HepG2 (cell line): ENCODE measurements around the gene SEPHS2. TPM values are rescaled to one million over a fixed set of nuclear protein-coding genes. Genes with fewer than 3 reads are reported as not detected.

Experiments used
- ATM ChIP-seq: fragments of 450-650 bp; IDR thresholded peaks from 2 replicates; pipeline ENCODE4 v1.7.1; 2017; ENCODE audit warnings: mild to moderate bottlenecking, borderline replicate concordance
- EP300 ChIP-seq, 3 experiments: sonication (generic) in 1 of 3; formaldehyde crosslinking in 1 of 3; IDR thresholded peaks; 2 replicates each; pipeline versions ENCODE4 v1.5.1 to v1.6.1; 2011 to 2020; ENCODE audit warnings: low read depth in 2 of 3, low read length in 2 of 3, borderline replicate concordance in 1 of 3, improper control_type of control experiment in 1 of 3, mild to moderate bottlenecking in 1 of 3, missing genetic modification reagents in 1 of 3, moderate library complexity in 1 of 3
- GATAD2A ChIP-seq: IDR thresholded peaks from 2 replicates; pipeline ENCODE4 v1.6.1; 2016
- HHEX ChIP-seq: IDR thresholded peaks from 2 replicates; pipeline ENCODE4 v1.6.1; 2016; ENCODE audit warnings: control low read depth
- JARID2 ChIP-seq: sonication (generic); formaldehyde crosslinking; IDR thresholded peaks from 2 replicates; pipeline ENCODE4 v1.8.1; 2023; ENCODE audit warnings: missing genetic modification reagents, inconsistent platforms; ENCODE audit not compliant: insufficient replicate concordance
- MED8 ChIP-seq: sonication (generic); formaldehyde crosslinking; IDR thresholded peaks from 2 replicates; pipeline ENCODE4 v1.8.1; 2023; ENCODE audit warnings: mild to moderate bottlenecking, missing genetic modification reagents; ENCODE audit not compliant: insufficient replicate concordance
- MZF1 ChIP-seq: sonication (generic); formaldehyde crosslinking; IDR thresholded peaks from 2 replicates; pipeline ENCODE4 v1.8.1; 2023; ENCODE audit warnings: mild to moderate bottlenecking, missing genetic modification reagents, borderline replicate concordance
- NCOA2 ChIP-seq: sonication (generic); formaldehyde crosslinking; IDR thresholded peaks from 2 replicates; pipeline ENCODE4 v1.8.0; 2022; ENCODE audit warnings: inconsistent platforms
- NR2C2 ChIP-seq: sonication (generic); formaldehyde crosslinking; IDR thresholded peaks from 2 replicates; pipeline ENCODE4 v1.4.0; 2020; ENCODE audit warnings: missing genetic modification reagents, mild to moderate bottlenecking, moderate library complexity, borderline replicate concordance
- PLRG1 ChIP-seq: fragments of 450-650 bp; conservative IDR thresholded peaks from 2 replicates; pipeline ENCODE4 v1.6.1; 2016
- RXRB ChIP-seq: IDR thresholded peaks from 2 replicates; pipeline ENCODE4 v1.6.1; 2016; ENCODE audit warnings: borderline replicate concordance, missing genetic modification reagents, missing compliant biosample characterization
- SMAD9 ChIP-seq: sonication (generic); formaldehyde crosslinking; IDR thresholded peaks from 2 replicates; pipeline ENCODE4 v1.5.1; 2020; ENCODE audit warnings: mild to moderate bottlenecking, missing genetic modification reagents
- SMARCE1 ChIP-seq: fragments of 450-650 bp; IDR thresholded peaks from 2 replicates; pipeline ENCODE4 v1.6.1; 2017; ENCODE audit warnings: borderline replicate concordance
- SMYD3 ChIP-seq: sonication (generic); formaldehyde crosslinking; IDR thresholded peaks from 2 replicates; pipeline ENCODE4 v1.8.1; 2023; ENCODE audit warnings: mild to moderate bottlenecking, missing genetic modification reagents
- TAF15 ChIP-seq: fragments of 200-400 bp; formaldehyde crosslinking; IDR thresholded peaks from one replicate; pipeline ENCODE4 v1.6.1; 2018; ENCODE audit warnings: mild to moderate bottlenecking, low read depth, low read length; ENCODE audit not compliant: poor library complexity, severe bottlenecking
- YEATS2 ChIP-seq: sonication (generic); formaldehyde crosslinking; IDR thresholded peaks from 2 replicates; pipeline ENCODE4 v1.4.0; 2020; ENCODE audit warnings: missing genetic modification reagents, borderline replicate concordance
- ZFP36L2 ChIP-seq: sonication (generic); formaldehyde crosslinking; IDR thresholded peaks from 2 replicates; pipeline ENCODE4 v1.4.0; 2020; ENCODE audit warnings: missing genetic modification reagents
- ZNF264 ChIP-seq: sonication (generic); formaldehyde crosslinking; IDR thresholded peaks from 2 replicates; pipeline ENCODE4 v1.4.0; 2020; ENCODE audit warnings: missing genetic modification reagents
- ZNF496 ChIP-seq: sonication (generic); formaldehyde crosslinking; IDR thresholded peaks from 2 replicates; pipeline ENCODE4 v1.8.1; 2023; ENCODE audit warnings: mild to moderate bottlenecking, moderate library complexity, missing genetic modification reagents; ENCODE audit not compliant: insufficient replicate concordance
- ZNF562 ChIP-seq: sonication (generic); formaldehyde crosslinking; IDR thresholded peaks from 2 replicates; pipeline ENCODE4 v1.8.0; 2022; ENCODE audit warnings: missing genetic modification reagents, borderline replicate concordance
- ZSCAN21 ChIP-seq: sonication (generic); formaldehyde crosslinking; IDR thresholded peaks from 2 replicates; pipeline ENCODE4 v1.8.0; 2022; ENCODE audit warnings: mild to moderate bottlenecking, missing genetic modification reagents, moderate library complexity, borderline replicate concordance
- ZSCAN30 ChIP-seq: sonication (generic); formaldehyde crosslinking; IDR thresholded peaks from 2 replicates; pipeline ENCODE4 v1.5.0; 2020; ENCODE audit warnings: mild to moderate bottlenecking, missing genetic modification reagents
- polyA plus RNA-seq, 8 experiments: library from polyadenylated mRNA; depleted of rRNA in 3 of 8; stranded (reverse) in 7 of 8; unstranded in 1 of 8; fragments of >200 nt; fragmentation: Illumina TruSeq in 4 of 8; extraction: Trizol in 4 of 8; gene quantifications; 2 replicates each; pipeline versions ENCODE4 v1.2.1 to v1.2.3, GENCODE V29; 2011 to 2016; ENCODE audit warnings: low read depth in 4 of 8, missing spikeins in 1 of 8, mixed read lengths in 1 of 8; ENCODE audit not compliant: insufficient read depth in 1 of 8
- total RNA-seq, 5 experiments: library from RNA; depleted of rRNA; stranded (reverse); fragments of >200 nt; fragmentation: Illumina TruSeq; extraction: Trizol; gene quantifications; 2 replicates each; pipeline ENCODE4 v1.2.3, GENCODE V29; 2016; ENCODE audit warnings: low read depth in 1 of 5
- TF ChIP-seq, protein P1 (sequence below): sonication (generic); formaldehyde crosslinking; IDR thresholded peaks from 2 replicates; pipeline ENCODE4 v1.5.1; 2020; ENCODE audit warnings: mild to moderate bottlenecking, missing genetic modification reagents
- TF ChIP-seq, protein P2 (sequence below): sonication (generic); formaldehyde crosslinking; IDR thresholded peaks from 2 replicates; pipeline ENCODE4 v1.4.0; 2020; ENCODE audit warnings: mild to moderate bottlenecking, low read depth, missing genetic modification reagents
- TF ChIP-seq, protein P3 (sequence below): sonication (generic); formaldehyde crosslinking; IDR thresholded peaks from 2 replicates; pipeline ENCODE4 v1.8.0; 2022; ENCODE audit warnings: missing genetic modification reagents, mild to moderate bottlenecking, inconsistent platforms, borderline replicate concordance

The SEPHS2 gene
- total and polyA plus RNA-seq, 2 of the 13 experiments (the other 11 are each of a cell fraction or from before 2014, with no cell fraction given), result 20.7 to 127 TPM

DNA sequence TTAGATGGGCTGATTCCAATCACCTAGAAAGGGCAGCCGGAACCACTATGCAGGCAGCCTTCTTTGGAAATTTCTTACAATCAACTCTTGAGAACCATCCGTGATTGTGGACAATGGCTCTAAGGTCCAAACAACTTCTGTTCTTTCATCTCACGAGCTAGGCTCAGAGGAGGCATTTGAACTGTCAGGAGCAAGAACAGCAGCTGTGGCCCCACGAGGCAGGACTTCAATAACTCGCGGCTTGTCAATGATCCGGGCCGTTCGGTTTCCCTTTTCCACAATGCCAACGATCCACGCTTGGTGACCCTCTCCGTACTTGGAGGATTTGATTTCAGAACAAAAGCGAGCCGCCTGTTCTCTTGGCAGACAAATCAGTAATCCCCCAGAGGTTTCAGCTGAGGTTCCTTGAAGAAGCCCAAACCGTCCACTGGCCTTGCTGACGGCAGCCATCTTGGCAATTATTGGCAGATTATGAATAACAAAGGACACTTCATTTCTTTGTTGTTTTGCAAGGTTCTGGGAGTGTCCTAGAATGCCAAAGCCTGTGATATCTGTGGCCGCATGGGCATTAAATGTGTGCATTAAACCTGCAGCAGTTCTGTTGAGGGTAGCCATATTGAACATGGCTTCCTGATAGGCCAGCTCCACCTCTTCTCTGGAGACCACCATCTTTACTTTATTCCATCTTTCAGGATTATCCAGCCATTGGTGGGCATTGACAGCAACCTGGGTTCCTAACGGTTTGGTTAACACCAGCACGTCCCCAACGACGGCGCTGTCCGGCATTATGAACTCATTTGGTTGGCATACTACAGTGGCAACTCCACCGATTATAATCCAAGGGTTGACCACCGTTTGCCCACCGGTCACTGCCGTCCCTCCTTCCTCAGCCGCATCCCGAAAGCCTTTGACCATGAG, 1.2 kb downstream of the SEPHS2 start (continued):
- TF ChIP-seq, protein P1, sequence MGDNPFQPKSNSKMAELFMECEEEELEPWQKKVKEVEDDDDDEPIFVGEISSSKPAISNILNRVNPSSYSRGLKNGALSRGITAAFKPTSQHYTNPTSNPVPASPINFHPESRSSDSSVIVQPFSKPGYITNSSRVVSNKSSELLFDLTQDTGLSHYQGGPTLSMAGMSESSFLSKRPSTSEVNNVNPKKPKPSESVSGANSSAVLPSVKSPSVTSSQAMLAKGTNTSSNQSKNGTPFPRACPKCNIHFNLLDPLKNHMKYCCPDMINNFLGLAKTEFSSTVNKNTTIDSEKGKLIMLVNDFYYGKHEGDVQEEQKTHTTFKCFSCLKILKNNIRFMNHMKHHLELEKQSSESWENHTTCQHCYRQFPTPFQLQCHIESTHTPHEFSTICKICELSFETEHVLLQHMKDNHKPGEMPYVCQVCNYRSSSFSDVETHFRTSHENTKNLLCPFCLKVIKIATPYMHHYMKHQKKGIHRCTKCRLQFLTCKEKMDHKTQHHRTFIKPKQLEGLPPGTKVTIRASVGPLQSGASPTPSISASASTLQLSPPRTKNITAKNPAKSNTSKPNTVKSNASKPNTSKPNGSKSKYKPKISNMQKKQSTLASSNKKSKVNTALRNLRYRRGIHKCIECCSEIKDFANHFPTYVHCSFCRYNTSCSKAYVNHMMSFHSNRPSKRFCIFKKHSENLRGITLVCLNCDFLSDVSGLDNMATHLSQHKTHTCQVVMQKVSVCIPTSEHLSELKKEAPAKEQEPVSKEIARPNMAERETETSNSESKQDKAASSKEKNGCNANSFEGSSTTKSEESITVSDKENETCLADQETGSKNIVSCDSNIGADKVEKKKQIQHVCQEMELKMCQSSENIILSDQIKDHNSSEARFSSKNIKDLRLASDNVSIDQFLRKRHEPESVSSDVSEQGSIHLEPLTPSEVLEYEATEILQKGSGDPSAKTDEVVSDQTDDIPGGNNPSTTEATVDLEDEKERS (CRISPR knock-in tag), result peak; percentile 62; the same call in 1 of the 2 replicates
- TF ChIP-seq ZSCAN30 (CRISPR knock-in tag) (no peak), EP300 (IDR thresholded peaks at IDR 0.05; ENCODE audit: low read depth in 2 of 2, low read length in 2 of 2) (no peak), EP300 (CRISPR knock-in tag; IDR thresholded peaks at IDR 0.05; ENCODE audit: borderline replicate concordance) (0 out of 2 replicates have a peak, but pooled peaks have one; percentile 9), RXRB (CRISPR knock-in tag) (no peak), MED8 (CRISPR knock-in tag) (no peak), ZNF562 (CRISPR knock-in tag) (no peak), JARID2 (no peak), ZNF496 (CRISPR knock-in tag) (no peak), NCOA2 (CRISPR knock-in tag) (0 out of 2 replicates have a peak, but pooled peaks have one; percentile 6), SMYD3 (CRISPR knock-in tag) (no peak), ATM (no peak), HHEX (CRISPR knock-in tag) (0 out of 2 replicates have a peak, but pooled peaks have one; percentile 20), SMARCE1 (no peak), GATAD2A (CRISPR knock-in tag) (peak; percentile 8; the same call in 1 of the 2 replicates), SMAD9 (CRISPR knock-in tag) (no peak), PLRG1 (no peak), TAF15 (no peak), ZFP36L2 (CRISPR knock-in tag) (no peak), YEATS2 (0 out of 2 replicates have a peak, but pooled peaks have one; percentile 19), ZSCAN21 (CRISPR knock-in tag) (0 out of 2 replicates have a peak, but pooled peaks have one; percentile 5), NR2C2 (CRISPR knock-in tag) (no peak), ZNF264 (no peak), MZF1 (CRISPR knock-in tag) (no peak)
- TF ChIP-seq, protein P2, sequence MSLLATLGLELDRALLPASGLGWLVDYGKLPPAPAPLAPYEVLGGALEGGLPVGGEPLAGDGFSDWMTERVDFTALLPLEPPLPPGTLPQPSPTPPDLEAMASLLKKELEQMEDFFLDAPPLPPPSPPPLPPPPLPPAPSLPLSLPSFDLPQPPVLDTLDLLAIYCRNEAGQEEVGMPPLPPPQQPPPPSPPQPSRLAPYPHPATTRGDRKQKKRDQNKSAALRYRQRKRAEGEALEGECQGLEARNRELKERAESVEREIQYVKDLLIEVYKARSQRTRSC (CRISPR knock-in tag), result no peak
- TF ChIP-seq, protein P3, sequence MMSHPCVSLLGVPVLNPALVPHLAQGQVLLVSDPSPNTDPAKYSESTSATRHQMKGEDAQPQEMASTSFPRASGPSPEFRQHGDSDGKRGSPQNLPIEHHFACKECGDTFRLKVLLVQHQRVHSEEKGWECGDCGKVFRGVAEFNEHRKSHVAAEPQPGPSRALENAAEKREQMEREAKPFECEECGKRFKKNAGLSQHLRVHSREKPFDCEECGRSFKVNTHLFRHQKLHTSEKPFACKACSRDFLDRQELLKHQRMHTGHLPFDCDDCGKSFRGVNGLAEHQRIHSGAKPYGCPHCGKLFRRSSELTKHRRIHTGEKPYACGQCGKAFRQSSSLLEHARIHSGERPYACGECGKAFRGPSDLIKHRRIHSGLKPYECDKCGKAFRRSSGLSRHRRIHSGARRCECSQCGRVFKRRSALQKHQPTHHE (CRISPR knock-in tag), result no peak
